Measurements from ENCODE around the gene PHRF1.

PHRF1 gene

GRCh38 chr11:575996-576768, at the start of gene PHRF1:
TSS of gene PHRF1 (plus strand) at chr11:576470. CDS start at chr11:581513, 5,043 bp downstream.
- peak; percentile 99 for DNase-seq (ENCODE audit: low spot score)

- DNase-seq (ENCODE audit: low spot score) = no peak
Observed at GRCh38 chr11:528166-528814, 48.0 kb upstream of the PHRF1 start.

- DNase-seq (ENCODE audit: low spot score) = no peak
Observed at GRCh38 chr11:528815-529727, 47.2 kb upstream of the PHRF1 start.

DNA sequence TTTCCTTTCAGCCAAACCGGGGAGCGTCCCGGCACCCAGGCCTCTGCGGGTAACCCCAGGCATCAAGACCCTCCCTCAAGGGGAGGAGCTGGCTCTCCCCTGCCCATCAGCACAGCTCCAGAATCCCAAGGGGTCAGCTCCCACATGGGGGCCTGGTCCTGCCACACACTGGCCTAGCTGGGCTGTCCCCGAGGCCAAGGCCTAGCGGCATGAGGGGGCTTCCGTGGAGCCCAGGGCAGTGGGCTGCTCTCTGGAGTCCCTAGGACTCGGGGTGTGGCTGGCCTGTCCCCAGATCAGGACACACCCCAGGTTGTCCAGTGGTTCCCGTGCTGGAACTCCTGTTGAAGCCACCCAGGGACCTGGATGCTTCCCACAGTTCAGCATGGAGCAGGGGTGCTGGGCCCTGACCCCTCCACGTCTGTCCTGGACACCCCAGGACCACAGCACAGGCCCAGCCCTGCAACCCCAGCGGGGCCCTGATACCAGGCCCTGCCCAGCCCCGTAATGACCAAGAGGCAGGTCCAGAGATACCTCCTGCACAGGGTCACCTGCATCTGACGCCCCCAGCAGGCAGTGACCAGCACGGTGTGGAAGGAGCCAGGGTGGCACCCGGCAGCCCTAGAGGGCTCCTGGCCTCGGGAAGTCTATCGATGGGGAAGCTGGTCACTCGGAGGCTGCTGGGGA, 46.4 kb upstream of the PHRF1 start:
- no peak for DNase-seq (ENCODE audit: low spot score)

DNA sequence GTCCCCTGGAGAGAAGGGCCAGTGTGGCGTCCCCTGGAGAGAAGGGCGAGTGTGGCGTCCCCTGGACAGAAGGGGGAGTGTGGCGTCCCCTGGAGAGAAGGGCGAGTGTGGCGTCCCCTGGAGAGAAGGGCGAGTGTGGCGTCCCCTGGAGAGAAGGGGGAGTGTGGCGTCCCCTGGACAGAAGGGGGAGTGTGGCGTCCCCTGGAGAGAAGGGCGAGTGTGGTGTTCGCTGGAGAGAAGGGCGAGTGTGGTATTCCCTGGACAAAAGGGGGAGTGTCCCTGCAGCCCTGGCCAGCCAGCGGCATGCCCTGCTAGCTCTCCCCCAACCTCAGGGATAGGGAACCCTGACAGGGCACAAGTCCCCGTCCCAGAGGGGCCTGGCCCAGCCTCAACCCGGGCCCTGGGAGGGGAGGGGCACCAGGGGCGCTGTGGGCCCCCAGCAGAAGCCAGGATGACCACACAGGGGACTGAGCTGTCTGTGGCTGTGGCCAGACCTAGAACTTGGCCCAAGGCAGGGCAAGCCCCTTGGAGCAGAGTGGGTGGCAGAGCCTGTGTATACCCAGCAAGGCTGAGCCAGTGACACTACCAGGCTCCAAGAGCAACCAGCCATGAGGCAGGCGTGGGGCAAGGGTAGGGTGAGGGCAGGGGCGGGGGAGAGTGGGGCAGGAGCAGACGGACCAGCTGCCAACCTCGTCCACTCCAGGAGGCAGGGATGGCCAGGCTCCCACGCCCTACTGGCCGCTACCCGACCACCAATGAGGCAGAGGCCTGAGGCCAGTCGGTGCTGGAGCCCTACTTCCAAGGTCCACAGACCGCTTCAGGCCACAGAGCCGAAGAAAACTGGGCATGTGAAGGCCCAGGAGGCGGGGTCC, 45.1 kb upstream of the PHRF1 start:
- DNase-seq (ENCODE audit: low spot score) = no peak

GRCh38 chr11:531919-532526, 44.2 kb upstream of the PHRF1 start:
- no peak for DNase-seq (ENCODE audit: low spot score)

DNA sequence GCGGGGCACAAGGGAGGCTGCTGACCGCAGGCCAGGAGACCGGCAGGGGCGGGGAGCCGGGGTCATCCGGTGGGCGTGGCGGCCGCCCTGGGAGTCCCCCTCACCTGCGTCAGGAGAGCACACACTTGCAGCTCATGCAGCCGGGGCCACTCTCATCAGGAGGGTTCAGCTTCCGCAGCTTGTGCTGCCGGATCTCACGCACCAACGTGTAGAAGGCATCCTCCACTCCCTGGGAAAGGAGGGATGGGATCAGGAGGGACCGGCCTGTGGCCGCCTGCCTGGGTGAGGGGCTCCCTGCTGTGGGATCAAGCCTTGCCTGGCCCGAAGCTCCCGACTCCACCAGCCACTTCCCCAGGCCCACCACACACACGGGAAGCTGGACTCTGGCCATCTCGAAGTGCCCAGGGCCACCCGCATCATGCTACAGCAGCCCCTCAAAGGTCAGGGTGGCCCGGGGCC, 43.7 kb upstream of the PHRF1 start:
- DNase-seq (ENCODE audit: low spot score) = no peak

GRCh38 chr11:532986-533585, 43.2 kb upstream of the PHRF1 start:
- no peak for DNase-seq (ENCODE audit: low spot score)

DNA sequence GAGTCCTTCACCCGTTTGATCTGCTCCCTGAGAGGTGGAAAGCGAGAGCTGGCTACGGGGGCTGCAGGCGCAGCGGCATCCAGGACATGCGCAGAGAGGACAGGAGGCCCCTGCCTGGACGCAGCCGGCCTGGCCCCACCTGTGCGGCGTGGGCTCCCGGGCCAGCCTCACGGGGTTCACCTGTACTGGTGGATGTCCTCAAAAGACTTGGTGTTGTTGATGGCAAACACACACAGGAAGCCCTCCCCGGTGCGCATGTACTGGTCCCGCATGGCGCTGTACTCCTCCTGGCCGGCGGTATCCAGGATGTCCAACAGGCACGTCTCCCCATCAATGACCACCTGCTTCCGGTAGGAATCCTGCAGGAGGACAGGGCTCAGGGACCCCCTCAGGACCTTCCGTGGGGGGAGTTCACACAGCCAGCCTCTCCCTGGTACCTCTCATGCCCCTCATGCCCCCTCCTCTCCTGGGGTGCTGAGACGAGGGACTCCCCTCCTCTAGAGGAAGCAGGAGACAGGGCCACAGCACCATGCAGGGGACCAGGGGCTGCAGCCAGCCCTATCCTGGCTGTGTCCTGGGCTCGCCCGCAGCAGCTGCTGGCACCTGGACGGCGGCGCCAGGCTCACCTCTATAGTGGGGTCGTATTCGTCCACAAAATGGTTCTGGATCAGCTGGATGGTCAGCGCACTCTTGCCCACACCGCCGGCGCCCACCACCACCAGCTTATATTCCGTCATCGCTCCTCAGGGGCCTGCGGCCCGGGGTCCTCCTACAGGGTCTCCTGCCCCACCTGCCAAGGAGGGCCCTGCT, 42.5 kb upstream of the PHRF1 start:
- DNase-seq (ENCODE audit: low spot score) = no peak

DNA sequence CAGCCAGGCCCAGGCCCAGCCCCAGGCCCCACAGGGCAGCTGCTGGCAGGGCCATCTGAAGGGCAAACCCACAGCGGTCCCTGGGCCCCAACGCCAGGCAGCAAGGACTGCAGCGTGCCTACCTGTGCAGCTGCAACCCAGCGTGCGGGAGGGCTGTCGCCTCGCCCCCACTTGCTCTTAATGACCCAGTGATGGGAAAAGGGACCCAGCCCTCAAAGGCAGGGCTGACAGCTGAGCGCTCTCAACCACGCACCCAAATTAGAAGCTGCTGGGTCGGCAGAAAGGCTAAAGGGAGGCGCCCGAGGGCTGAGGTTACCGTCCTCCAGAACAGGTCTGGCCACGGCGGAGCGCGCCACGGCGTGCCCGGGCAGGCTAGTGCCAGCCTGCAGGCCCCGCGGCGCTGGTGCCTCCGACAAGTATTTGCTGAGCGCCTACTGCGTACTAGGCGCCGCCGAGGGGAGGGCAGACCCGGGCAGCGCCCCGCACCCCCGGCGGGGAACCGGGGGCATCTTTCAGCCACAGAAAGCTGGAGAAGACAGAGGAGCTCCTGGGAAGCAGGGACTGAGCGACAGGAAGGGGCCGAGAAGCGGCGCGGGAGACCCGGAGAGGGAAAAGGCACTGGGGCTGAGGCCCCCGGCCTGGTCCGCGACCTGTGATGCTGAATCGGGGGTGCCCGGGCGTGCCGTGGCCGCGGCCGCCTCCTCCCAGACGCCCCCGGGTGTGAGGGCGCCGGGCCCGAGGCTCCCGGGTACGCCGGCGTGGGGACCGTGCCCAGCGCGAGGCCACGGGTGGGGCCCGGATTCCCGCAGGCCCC, 41.7 kb upstream of the PHRF1 start:
- DNase-seq (ENCODE audit: low spot score) = peak; percentile 57

DNA sequence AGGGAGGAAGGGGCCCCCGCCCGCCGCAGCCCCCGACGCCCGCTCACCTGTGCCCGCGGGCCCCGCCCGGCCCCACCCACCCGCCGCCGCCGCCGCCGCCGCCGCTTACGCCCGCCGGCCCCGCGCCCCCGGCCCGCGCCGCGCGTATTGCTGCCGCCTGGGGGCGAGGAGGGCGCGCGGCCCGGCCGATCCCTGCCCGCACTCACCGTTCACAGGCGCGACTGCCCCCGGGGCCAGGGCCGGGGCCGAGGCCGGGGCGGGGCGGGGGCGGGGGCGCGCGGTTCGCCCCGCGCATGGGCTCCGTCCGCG, 41.1 kb upstream of the PHRF1 start:
- no peak for DNase-seq (ENCODE audit: low spot score)

- DNase-seq (ENCODE audit: low spot score) = peak; percentile 100
Observed at GRCh38 chr11:535519-536454, 40.5 kb upstream of the PHRF1 start, which contains the start of gene HRAS. TSS of gene HRAS (minus strand) at chr11:535576.

DNA sequence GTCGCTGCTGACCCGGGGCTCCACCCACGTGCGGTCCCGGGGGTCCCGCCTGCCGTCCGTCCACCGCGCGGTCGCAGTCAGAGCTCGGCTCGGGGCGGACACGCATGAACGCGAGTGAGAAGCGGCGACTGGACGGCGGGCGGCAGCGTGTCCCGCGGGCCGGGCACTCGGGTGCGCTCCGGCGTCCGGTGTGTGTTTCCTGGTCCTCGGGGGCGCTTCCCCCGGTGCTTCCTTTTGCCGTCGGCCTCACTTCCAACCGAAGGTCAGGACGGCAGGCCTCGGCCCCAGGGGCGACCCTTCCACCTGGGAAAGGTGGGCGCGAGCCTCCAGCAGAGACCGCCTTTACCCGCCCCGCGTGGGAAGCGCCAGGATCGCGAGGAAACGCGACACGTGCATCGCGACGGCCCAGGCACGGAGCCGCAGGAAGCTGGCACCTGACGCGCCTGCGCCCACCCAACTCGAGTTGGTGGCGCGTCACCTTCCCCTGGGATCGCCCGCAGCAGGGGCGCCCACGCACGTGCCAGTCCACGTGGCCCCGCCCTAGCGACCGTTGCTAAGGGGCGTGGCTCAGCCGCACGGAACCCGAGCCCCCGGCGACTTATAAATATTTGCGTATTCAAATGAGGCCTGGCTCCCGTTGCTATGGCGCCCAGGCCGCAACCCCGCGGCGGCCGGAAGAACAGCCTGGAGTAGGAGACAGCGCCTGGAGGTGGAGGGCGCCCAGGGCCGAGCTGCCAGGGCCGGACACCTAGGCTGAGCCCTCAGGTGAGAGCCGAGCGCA, 39.2 kb upstream of the PHRF1 start, which contains the start of gene LRRC56:
Gene LRRC56 (plus strand): TSS at position 687 of the 781 bp plus-strand sequence. CDS start 3,158 bp downstream, outside the sequence.
- DNase-seq (ENCODE audit: low spot score) = peak; percentile 99

DNA sequence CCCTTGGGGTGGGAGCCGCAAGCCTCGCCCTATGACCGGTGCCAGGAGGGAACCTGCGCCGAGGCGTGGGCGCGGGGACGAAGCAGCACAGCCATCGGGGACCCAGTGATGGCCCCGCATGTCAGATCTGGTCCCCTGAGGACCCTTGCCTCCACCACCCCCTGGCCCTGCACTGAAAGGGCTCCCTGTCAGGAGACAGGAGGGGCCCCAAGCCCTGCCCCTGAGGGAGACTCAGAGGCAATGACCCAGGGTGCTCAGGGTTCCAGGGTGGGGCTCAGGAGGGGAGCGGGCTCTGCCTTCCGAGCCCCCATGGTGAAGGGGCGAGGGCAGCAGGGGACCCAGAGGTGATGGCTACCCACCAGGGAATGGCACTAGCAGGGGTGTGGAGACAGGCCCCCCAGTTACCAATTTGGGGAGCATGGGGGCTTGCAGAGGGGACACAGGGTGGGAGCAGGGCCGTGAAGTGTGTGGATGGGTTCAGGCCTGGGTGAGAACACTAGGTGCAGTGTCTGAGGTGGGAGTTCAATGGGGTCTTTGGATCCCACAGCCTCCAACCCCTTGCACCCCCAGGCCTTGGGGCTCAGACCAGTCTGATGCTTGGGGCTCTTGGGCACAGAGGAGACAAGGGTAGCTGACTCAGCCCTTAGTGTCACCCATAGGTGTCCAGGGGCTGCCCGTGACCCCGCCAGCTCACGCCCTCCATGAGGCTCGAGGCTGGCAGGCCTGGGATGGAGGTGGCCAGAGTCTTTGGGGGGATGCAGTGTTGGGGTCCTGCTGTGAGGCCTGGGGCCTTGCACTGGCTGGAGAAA, 38.4 kb upstream of the PHRF1 start:
- no peak for DNase-seq (ENCODE audit: low spot score)

DNA sequence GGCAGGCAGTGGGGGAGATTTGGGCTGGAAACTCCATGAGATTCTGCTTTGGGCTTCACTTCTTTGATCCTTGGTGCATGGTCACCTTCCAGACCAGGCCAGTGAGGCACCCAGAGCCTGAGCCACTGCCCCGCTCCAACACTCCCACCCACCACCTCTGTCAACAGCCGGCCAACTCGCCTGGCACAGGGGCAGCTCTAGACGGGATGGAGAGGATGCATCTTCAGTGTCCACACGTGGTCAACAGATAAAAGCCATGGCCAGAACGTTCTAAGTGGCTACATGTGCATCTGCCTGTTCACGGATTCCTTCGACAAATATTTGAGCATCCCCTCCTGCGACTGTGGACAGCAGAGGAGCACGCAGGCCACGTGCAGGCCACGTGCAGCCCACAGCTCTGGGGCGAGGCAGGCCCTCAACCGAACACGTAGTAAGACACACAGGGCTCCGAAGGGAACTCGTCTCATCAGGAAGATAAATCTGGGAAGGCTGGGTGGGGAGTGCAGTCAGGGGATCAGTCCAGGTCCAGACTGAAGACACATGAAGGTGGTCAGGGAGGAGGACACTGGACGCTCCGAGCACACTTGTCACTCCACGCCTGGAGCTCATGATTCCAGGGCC, 37.7 kb upstream of the PHRF1 start:
- no peak for DNase-seq (ENCODE audit: low spot score)
